Mammary epithelial cell (primary cell): Measurements from ENCODE around the gene NPAS3.

Experiments used
- CTCF ChIP-seq, 2 donors: IDR thresholded peaks in 1 of 2; conservative IDR thresholded peaks in 1 of 2; 2 replicates each; pipeline ENCODE4 v1.5.1; 2011 to 2012; ENCODE audit warnings: inconsistent platforms in 2 of 2, low read length in 2 of 2, mild to moderate bottlenecking in 2 of 2, control low read depth in 1 of 2, low read depth in 1 of 2; ENCODE audit not compliant: insufficient read depth in 1 of 2; ENCODE audit errors: extremely low read depth in 1 of 2
- EZH2 ChIP-seq: IDR thresholded peaks from 2 replicates; pipeline ENCODE4 v1.6.1; 2012; ENCODE audit warnings: low read length, inconsistent platforms, borderline replicate concordance

GRCh38 chr14:33206981-33207380, 268.3 kb downstream of the NPAS3 start:
- TF ChIP-seq CTCF (conservative IDR thresholded peaks at IDR 0.05 in 1 of 2, IDR thresholded peaks at IDR 0.05 in 1 of 2; ENCODE audit: extremely low read depth in 1 of 2, insufficient read depth in 1 of 2, low read depth in 1 of 2, low read length in 2 of 2) (no peak), EZH2 (no peak)
